GM21367 (cell line): ENCODE measurements around the gene APBA3.
A peak's percentile ranks its signal among the peaks of the same experiment; 100 is the strongest.
"Not testable (repeated sequence)": the region's sequence is repeated elsewhere in the genome, so short reads cannot be mapped to it uniquely, and the experiment has no call there.

Experiments
- ATAC-seq: cut with Tn5 transposase; IDR thresholded peaks from one replicate; pipeline ENCODE4 v1.9.1; 2021; ENCODE audit not compliant: unreplicated experiment

The APBA3 gene

GRCh38 chr19:3771906-3772455 lies 10.5 kb upstream of the APBA3 start, which contains the start of gene RAX2:
RAX2 (minus strand) TSS chr19:3772228; CDS start chr19:3771742, 486 bp downstream.
- no peak for ATAC-seq

- no peak for ATAC-seq
These were observed 9.8 kb upstream of the APBA3 start for GRCh38 chr19:3771000-3771905.

DNA sequence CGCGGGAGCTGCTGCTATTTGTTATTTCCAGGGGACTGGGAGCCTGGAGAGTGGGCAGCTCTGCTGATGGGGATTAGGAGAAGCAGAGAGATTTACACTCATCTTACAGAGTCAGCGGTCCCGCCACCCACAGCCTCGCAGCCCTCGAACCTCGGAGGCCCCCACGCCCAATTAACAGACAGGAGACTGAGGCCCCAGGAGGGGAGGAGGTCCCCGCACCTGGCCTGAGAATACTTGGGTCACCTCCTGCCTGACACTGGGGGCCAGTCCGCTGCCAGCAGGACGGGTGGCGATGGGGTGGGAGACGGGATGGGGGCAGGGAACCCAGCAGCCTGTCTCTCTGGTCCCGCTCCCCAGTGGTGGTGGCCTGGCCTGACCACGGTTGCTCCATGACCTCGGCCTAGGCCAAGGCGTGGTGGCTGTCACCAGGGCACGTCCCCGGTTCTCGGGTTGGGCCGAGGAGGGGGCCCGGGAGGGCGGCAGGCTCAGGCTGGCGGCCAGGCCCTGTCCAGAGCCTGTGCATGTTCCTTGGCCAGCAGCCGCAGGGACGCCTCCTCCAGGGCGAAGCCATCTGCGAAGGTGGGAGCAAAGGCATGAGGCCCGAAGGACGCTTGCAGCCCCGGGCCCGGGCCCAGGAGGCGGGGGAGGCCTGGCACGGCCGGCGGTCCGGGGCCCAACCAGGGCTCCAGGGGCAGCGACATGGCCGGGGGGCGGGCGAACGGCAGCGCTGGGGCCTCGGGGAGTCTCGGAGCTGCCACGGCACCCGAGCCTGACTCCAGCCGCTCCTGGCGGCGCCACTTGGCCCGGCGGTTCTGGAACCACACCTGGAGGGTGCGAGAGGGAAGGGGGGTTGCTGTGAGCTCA lies 8.9 kb upstream of the APBA3 start:
- ATAC-seq = no peak

DNA sequence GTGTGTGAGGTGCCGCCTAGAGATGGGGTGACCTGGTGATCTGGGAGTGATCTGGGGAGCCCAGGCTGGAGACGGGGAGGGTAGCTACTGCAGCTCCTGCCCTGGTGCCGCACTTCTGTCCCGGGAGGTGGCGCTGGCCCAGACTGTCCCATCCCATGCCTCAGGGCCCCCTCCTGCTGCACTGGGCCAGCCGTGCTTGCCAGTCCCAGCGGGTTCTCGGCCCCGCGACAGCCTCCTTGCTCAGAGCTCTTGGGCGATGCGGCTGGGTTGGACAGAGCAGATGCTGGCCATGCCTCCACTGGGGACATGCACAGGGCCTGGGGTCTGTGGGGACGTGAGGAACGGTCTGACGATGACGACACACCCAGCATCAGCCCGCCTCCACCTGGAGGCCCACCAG lies 8.0 kb upstream of the APBA3 start:
- ATAC-seq = no peak

- no peak for ATAC-seq
These were observed 7.2 kb upstream of the APBA3 start for GRCh38 chr19:3768748-3769099.

DNA sequence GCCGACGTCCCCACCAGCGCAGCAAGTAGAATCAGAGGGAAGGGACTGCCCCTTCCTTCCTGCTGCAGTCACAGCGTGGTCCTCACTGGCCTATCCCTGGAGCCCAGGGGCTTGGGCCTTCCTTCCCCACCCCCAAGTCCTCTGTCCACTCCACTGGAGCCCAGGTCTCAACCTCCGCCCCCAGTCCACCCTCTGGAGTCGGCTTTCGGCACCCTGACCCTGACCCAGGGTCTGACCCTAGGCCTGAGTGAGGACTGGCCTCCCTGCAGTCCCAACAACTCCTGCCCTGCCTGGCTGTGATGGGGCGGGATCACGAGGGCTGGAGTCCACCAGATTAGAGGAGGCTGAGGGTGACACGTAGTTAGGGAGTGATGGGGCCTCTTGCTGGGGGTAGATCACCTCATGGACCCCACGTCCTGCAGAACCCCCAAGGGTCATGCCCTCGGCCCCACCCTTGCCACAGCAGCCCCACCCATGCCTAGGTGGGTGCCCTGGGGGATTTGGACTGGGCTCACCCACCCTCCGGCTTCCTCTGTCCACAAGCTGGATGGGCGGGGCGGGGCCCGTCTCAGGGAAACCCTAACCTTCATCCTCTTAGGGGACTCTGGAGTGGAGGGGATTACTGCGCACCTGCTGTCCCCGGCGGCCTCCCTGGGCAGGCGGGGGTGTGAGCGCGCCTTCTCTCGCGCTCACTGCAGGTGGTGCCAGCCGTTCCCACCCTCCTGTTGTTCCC lies 6.7 kb upstream of the APBA3 start:
- ATAC-seq = no peak

GRCh38 chr19:3767050-3767449 lies 5.6 kb upstream of the APBA3 start:
- no peak for ATAC-seq

GRCh38 chr19:3766520-3766919 lies 5.0 kb upstream of the APBA3 start:
- ATAC-seq = no peak

GRCh38 chr19:3765757-3766156 lies 4.3 kb upstream of the APBA3 start:
- not testable (repeated sequence) for ATAC-seq

GRCh38 chr19:3765121-3765520 lies 3.6 kb upstream of the APBA3 start:
- ATAC-seq = no peak

GRCh38 chr19:3762501-3763459 lies 1.3 kb upstream of the APBA3 start, which contains the start of gene MRPL54:
MRPL54 (plus strand) TSS chr19:3762682; CDS start chr19:3762701, 19 bp downstream.
- peak; percentile 54 for ATAC-seq

DNA sequence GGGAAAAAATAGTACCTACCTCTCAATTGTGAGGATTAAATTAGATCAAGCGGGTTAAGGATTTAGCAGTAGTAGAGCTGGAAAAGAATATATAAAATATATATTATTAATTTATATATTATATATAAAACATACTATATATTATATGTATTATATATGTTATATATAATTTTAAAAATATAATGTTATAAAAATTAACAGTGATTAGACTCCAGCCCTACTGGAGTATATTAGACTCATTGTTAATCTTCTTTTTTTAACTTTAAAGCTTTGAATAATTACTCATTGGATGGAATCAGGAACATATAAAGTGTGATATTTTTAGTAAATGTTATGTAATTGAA lies 610 bp upstream of the APBA3 start:
- no peak for ATAC-seq

DNA sequence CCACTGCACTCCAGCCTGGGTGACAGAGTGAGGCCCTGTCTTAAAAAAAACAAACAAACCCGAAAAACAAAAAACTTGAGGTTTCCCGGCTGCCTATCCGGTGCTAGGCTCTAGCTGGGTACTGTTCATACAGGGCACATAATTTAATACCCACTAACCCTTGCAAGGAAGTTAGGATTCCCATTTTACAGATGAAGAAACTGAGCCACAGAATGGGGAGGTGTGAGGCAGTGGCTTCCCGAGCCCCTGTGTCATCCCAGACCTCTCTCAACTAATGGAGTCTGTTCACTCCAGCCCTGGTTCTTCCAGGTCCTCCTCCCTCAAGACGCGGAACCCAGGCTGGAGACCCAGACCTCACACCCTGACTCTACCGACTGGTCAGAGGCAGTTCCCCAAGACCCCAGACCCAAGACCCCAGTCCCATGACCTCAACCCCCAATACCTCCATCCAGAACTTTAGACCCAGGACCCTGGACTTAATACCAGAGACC lies 576 bp downstream of the APBA3 start:
- ATAC-seq = no peak

DNA sequence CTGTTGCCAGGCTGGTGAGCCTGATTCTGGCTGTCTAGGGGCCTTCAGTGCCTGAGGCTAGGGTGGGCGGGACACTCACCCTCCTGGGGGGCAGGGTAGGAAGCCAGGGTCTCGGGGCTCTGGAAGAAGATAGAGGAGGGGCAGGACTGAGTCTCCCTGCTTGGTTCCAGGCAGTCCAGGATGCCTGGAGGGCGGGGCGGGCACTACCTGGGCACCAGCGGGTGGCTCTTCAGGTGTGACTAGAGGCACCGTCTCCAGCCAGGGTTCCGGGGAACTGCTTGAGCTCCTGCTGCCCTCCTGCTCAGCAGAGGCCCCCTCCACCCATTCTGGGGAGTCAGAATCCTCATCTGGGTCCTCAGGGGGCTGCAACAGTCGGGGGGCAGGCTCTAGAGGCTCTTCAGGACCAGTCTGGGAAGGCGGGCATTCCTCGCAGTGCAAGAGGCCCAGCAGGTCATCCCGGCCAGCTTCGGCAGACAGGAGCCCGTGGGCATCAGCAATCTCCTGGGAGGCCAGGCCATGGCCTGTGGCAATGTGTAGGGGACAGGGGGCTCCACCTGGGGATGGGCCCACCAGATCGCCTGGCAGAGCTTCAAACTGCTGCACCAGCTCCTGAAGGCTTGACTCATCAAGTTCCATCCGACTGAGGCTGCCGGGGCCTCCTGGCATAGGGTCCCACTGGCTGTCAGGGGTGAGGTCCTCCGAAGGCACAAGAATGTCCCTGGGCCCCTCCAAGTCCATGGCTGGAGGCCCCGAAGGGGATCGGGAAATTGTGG lies 1.8 kb downstream of the APBA3 start:
- no peak for ATAC-seq

DNA sequence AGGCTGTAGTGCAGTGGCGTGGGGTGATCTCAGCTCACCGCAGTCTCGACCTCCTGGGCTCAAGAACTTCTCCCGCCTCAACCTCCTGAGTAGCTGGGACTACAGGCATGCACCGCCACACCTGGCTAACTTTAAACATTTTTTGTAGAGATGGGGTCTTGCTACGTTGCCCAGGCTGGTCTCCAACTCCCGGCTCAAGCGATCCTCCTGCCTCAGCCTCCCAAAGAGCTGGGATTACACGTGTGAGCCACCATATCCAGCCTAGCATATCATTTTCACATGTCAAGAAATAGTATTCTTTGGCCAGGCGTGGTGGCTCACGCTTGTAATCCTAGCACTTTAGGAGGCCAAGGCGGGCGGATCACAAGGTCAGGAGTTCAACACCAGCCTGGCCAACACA lies 3.2 kb downstream of the APBA3 start:
- not testable (repeated sequence) for ATAC-seq

DNA sequence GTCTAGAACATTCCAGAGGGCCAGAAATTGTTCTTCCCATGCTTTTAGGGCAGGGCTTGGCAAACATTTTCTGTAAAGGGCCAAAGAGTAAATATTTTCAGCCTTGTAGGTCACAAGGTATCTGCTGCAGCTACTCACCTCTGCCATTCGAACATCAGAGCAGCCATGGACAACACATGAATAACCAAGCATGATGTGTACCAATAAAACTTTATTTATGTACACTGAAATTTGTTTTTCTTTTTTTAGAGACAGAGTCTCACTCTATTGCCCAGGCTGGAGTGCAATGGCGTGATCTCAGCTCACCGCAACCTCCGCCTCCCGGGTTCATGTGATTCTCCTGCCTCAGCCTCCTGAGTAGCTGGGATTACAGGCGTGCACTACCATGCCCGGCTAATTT lies 3.8 kb downstream of the APBA3 start:
- ATAC-seq = not testable (repeated sequence)

DNA sequence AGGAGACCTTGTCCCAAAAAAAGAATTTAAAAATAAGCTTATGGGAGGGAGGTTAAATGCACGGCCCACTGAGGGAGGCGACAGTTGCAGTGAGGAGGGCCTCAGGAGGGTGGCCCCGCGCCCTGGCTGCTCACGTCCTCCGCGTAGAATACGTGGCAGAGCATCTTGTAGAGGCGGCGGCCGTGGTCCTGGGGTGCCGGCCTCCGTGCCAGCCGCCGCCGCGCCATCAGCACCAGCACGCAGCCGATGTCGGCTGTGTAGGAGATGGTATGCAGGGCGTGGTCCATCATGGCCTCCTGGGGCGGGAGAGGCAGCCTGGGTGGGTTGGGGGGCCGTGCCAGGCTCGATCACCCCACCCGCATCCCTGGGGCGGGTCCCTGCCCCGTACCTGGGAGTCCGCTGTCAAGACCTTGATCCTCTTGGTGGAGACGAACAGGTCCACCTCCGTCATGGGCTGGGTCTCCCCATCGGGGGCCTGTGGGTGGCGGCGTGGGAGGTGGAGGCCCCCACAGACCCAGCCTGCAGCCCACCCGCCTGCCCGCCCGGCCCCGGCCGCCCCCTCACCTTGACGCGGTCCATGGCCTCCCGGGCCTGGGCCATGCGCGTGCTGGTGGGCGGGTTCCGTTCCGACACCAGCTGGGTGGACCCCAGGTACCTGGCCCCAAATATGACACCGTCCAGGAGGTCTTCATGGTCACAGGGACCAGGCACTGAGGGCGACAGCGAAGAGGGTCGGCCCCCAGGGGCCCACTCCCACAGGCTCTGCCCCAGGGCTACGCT lies 7.7 kb downstream of the APBA3 start:
- ATAC-seq = no peak

GRCh38 chr19:3752492-3752891 lies 9.0 kb downstream of the APBA3 start:
- no peak for ATAC-seq
